Activated CD8-positive, alpha-beta T cell treated with anti-CD3 and anti-CD28 coated beads for 36 hours (primary cell): ENCODE data around the gene PARM1. TPM values are rescaled to one million over a fixed set of nuclear protein-coding genes. Genes with fewer than 3 reads are reported as not detected.
"Not testable (repeated sequence)": the region's sequence is repeated elsewhere in the genome, so short reads cannot be mapped to it uniquely, and the experiment has no call there.

Experiments
- ATAC-seq: fragments of 200-7000 bp; cut with Tn5 transposase; one replicate; pipeline ENCODE4 v1.10.0; 2021; ENCODE audit warnings: mild to moderate bottlenecking, moderate library complexity
- CTCF ChIA-PET: fragments of 350-600 bp; sonication (Branson Sonifier 250); formaldehyde crosslinking; loops from one replicate; lab custom pipeline; 2021; ENCODE audit warnings: antibody characterized with exemption; lab: Charles Lee
- POLR2A ChIA-PET: fragments of 350-600 bp; sonication (Branson Sonifier 250); formaldehyde crosslinking; loops from one replicate; lab custom pipeline; 2021; ENCODE audit warnings: antibody characterized with exemption; lab: Charles Lee
- DNase-seq: peaks from one replicate; pipeline ENCODE4 v3.0.0-alpha.2; 2020
- H3K27ac Mint-ChIP-seq: one replicate; pipeline ENCODE4 v1.8.0; 2021; ENCODE audit warnings: mild to moderate bottlenecking, mixed read lengths
- H3K27me3 Mint-ChIP-seq: one replicate; pipeline ENCODE4 v1.8.0; 2021; ENCODE audit warnings: mixed read lengths
- H3K36me3 Mint-ChIP-seq: one replicate; pipeline ENCODE4 v1.8.0; 2021; ENCODE audit warnings: low read depth, mixed read lengths
- H3K4me1 Mint-ChIP-seq: one replicate; pipeline ENCODE4 v1.8.0; 2021; ENCODE audit warnings: low read depth, mixed read lengths
- H3K4me3 Mint-ChIP-seq: one replicate; pipeline ENCODE4 v1.8.0; 2021; ENCODE audit warnings: mild to moderate bottlenecking, moderate library complexity, mixed read lengths
- H3K9me3 Mint-ChIP-seq: one replicate; pipeline ENCODE4 v1.8.0; 2021; ENCODE audit warnings: mixed read lengths
- intact Hi-C: fragments of 100-400 bp; cut with micrococcal nuclease; formaldehyde crosslinking; loops from one replicate; pipeline ENCODE4 v1.10.0; 2022
- total RNA-seq, 2 experiments: library from RNA; stranded (reverse); gene quantifications; one replicate each; pipeline ENCODE4 v1.2.3, GENCODE V29; 2021
- TF ChIP-seq, protein P1 (sequence below): fragments of 200-600 bp; IDR thresholded peaks from one replicate; pipeline ENCODE4 v1.8.0; 2022; ENCODE audit warnings: antibody characterized with exemption, mild to moderate bottlenecking

Gene PARM1
- total RNA-seq, 2 experiments from 2014 or later: 0.07 TPM; not detected in 1

- no peaks in the 10 kb centered on the region for H3K27me3 Mint-ChIP-seq
- no peaks in the 10 kb centered on the region for H3K4me1 Mint-ChIP-seq
- POLR2A ChIA-PET: no interaction called here
Measured at GRCh38 chr4:74990276-74990875, 57.5 kb downstream of the PARM1 start.

DNA sequence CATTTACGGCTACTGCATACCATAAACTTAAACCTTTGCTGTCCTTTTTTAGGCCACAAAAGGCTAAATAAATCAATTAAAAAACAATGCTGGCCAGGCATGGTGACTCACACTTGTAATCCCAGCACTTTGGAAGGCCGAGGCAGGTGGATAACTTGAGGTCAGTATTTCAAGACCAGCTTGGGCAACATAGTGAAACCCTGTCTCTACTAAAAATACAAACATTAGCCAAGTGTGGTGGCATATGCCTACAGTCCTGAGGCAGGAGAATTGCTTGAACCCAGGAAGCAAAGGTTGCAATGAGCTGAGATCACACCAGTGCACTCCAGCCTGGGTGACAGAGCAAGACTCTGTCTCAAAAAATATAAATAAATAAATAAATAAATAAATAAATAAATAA is 61.5 kb downstream of the PARM1 start:
- H3K36me3 Mint-ChIP-seq, H3K4me1 Mint-ChIP-seq, H3K9me3 Mint-ChIP-seq, ATAC-seq, H3K27ac Mint-ChIP-seq, POLR2A ChIA-PET, DNase-seq, CTCF ChIA-PET, intact Hi-C loops, H3K27me3 Mint-ChIP-seq, H3K4me3 Mint-ChIP-seq: not testable (repeated sequence)

More at GRCh38 chr4:74990276-74990875, 57.5 kb downstream of the PARM1 start:
- no peak overlapping the region for H3K4me3 Mint-ChIP-seq
- no peaks in the 10 kb centered on the region for H3K9me3 Mint-ChIP-seq
- CTCF ChIA-PET: no interaction called here
- intact Hi-C loops: no loop called here
- no peak for DNase-seq
- no peak overlapping the region for H3K27ac Mint-ChIP-seq
- TF ChIP-seq, protein P1, sequence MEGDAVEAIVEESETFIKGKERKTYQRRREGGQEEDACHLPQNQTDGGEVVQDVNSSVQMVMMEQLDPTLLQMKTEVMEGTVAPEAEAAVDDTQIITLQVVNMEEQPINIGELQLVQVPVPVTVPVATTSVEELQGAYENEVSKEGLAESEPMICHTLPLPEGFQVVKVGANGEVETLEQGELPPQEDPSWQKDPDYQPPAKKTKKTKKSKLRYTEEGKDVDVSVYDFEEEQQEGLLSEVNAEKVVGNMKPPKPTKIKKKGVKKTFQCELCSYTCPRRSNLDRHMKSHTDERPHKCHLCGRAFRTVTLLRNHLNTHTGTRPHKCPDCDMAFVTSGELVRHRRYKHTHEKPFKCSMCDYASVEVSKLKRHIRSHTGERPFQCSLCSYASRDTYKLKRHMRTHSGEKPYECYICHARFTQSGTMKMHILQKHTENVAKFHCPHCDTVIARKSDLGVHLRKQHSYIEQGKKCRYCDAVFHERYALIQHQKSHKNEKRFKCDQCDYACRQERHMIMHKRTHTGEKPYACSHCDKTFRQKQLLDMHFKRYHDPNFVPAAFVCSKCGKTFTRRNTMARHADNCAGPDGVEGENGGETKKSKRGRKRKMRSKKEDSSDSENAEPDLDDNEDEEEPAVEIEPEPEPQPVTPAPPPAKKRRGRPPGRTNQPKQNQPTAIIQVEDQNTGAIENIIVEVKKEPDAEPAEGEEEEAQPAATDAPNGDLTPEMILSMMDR: no peak
- no peak for ATAC-seq
- no peaks in the 10 kb centered on the region for H3K36me3 Mint-ChIP-seq

GRCh38 chr4:74996996-74997395 is 64.1 kb downstream of the PARM1 start:
- CTCF ChIA-PET: interaction anchor here (2.0 kb wide), 1 partner anchor 122 kb away, joined by 5 read pairs; no protein-coding TSS in a partner anchor
- no peak for DNase-seq
- ATAC-seq: no peak
- TF ChIP-seq, protein P1: no peak
- POLR2A ChIA-PET: no interaction called here
- Mint-ChIP-seq H3K27me3 (no peaks in the 10 kb centered on the region), H3K27ac (no peak overlapping the region), H3K4me3 (no peak overlapping the region), H3K9me3 (no peaks in the 10 kb centered on the region), H3K36me3 (no peaks in the 10 kb centered on the region), H3K4me1 (no peaks in the 10 kb centered on the region)
- intact Hi-C loops: no loop called here

DNA sequence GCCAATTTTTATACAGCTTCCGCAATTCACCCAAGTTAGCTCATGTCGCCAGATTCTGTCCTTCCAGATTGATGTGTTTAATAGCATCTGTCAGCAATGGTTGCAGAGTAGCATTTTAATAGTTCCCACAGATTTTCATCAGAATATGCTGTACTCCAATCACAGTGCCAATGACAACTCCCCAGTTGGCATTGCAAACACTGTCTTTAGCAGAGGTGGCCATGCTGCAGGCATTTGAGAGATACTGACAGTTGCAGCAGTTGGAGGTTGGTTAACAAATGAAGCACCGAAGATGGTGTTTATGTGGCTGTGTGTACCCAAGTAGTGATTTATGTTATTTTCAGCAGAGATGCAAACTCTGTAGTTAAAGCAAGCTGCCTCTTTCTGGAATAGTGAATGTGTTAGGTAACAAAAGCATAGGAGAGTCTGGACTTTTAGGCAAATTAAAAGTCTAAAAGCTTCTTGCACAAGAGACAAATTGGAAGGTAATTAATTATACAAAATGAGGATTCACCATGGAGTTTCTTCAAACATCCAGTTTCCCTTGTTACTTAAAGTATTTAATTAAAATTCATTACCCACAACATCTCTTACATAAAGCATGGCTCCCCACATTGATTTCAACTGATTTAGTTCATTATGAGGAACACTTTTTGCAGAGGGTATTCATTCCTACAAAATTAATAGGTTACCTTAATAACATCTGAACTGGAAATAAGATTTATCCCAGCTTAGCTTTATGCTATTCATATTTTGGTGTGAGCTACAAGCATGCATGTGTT is 65.2 kb downstream of the PARM1 start:
- intact Hi-C loops: no loop called here
- TF ChIP-seq, protein P1: no peak
- ChIA-PET CTCF (interaction anchor here (2.0 kb wide), 1 partner anchor 123 kb away, joined by 5 read pairs; no protein-coding TSS in a partner anchor), POLR2A (no interaction called here)
- H3K9me3 Mint-ChIP-seq: no peaks in the 10 kb centered on the region
- H3K27ac Mint-ChIP-seq: no peak overlapping the region
- H3K36me3 Mint-ChIP-seq: no peaks in the 10 kb centered on the region
- no peaks in the 10 kb centered on the region for H3K27me3 Mint-ChIP-seq
- DNase-seq: no peak
- H3K4me1 Mint-ChIP-seq: no peaks in the 10 kb centered on the region
- H3K4me3 Mint-ChIP-seq: no peak overlapping the region
- ATAC-seq: no peak

- Mint-ChIP-seq H3K27me3 (no peaks in the 10 kb centered on the region), H3K36me3 (no peaks in the 10 kb centered on the region), H3K27ac (no peak overlapping the region), H3K4me3 (no peak overlapping the region), H3K4me1 (no peaks in the 10 kb centered on the region), H3K9me3 (no peaks in the 10 kb centered on the region)
- intact Hi-C loops: no loop called here
- no peak for ATAC-seq
- DNase-seq: no peak
- ChIA-PET POLR2A (no interaction called here), CTCF (no interaction called here)
- TF ChIP-seq, protein P1: no peak
Measured at GRCh38 chr4:74999714-75000309, 66.9 kb downstream of the PARM1 start.
